Left ventricle myocardium superior (tissue), 1 donor: ENCODE data around the gene HRH3. TPM values are rescaled to one million over a fixed set of nuclear protein-coding genes. Genes with fewer than 3 reads are reported as not detected.
A peak's percentile ranks its signal among the peaks of the same experiment; 100 is the strongest.

Source experiments
- ATAC-seq: fragments of 200-7000 bp; cut with Tn5 transposase; one replicate; pipeline ENCODE4 v1.9.1; 2020; ENCODE audit warnings: mild to moderate bottlenecking, moderate library complexity
- DNase-seq: peaks from one replicate; pipeline ENCODE4 v3.0.0-alpha.2; 2020
- intact Hi-C: fragments of 100-400 bp; cut with micrococcal nuclease; formaldehyde crosslinking; loops from one replicate; pipeline ENCODE4 v1.11.0; 2022
- total RNA-seq: library from RNA; stranded (reverse); fragmentation: NEBNext Ultra II Directional; extraction: Animal tissue kit (Norgen Biotek cat#: 25700); gene quantifications from one replicate; pipeline ENCODE4 v1.2.1, GENCODE V29; 2021
- donor health status: DM: no; HTN: yes; CAD: no; lungs with severe emphysema.

HRH3 gene
- total RNA-seq, 1 donor from 2014 or later = not detected

DNA sequence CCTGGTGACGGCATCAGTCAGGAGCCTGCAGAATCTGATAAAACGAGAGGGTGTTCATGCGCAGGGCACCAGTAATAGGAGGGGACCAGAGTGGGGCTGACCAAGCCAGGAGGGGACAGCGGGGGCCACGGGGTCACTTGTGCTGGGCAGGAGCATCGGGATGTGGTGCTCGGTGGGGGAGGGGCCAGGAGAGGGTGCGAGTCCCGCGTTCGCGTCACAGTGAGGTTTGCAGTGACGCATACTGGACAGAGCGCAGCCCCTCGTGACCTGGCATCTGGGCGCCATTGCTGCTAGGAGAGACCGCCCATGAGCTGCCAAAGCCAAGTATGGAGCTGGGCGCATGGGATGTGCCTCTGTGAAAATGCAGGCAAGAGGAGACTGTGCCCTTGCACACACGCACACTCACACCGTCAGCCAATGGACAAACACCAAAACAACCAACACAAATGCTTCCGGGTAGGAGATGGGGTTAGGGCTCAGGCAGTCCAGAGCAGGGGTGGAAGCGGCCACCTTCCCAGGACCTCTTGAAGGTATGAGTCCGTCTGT, 51.1 kb downstream of the HRH3 start:
- ATAC-seq (no peak), DNase-seq (no peak)
- intact Hi-C loops = no loop called here

GRCh38 chr20:62168061-62168460, 52.0 kb downstream of the HRH3 start:
- no peak for ATAC-seq
- no peak for DNase-seq
- intact Hi-C loops = no loop called here

DNA sequence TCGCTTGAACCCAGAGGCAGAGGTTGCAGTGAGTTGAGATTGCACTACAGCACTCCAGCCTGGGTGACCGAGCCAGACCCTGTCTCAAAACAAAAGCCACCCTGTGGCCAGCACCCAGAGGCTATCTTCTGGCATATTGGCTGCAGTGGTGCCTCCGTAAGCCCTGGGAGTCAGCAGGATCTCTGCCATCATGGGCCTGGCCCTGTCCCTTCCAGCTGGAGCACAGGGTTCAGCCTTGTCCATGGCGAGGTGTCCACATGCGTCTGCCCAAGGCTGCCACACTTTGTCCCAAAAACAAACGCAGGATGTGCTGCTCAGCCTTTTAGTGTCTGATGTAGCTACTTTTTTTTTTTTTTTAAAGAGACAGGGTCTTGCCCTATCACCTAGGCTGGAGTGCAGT, 52.6 kb downstream of the HRH3 start:
- intact Hi-C loops = no loop called here
- ATAC-seq (no peak), DNase-seq (no peak)

GRCh38 chr20:62165762-62166399, 54.2 kb downstream of the HRH3 start:
- ATAC-seq (peak; percentile 50), DNase-seq (peak; percentile 68)
- intact Hi-C loops = no loop called here

Other genes starting within 250 kb of the HRH3 start
- gene TAF4, start 154.4 kb downstream of the HRH3 start, total RNA-seq = 11.2 TPM
- 58.4 TPM for gene LSM14B, start 97.8 kb downstream of the HRH3 start, total RNA-seq
- 240 TPM for gene PSMA7, start 76.9 kb downstream of the HRH3 start, total RNA-seq
- 10.7 TPM for gene SS18L1, start 76.5 kb downstream of the HRH3 start, total RNA-seq
- gene MTG2, start 37.2 kb downstream of the HRH3 start, total RNA-seq = 27.3 TPM
- 60.0 TPM for gene OSBPL2, start 18.2 kb upstream of the HRH3 start, total RNA-seq
- 75.5 TPM for gene ADRM1, start 82.7 kb upstream of the HRH3 start, total RNA-seq
- 110 TPM for gene LAMA5, start 147.0 kb upstream of the HRH3 start, total RNA-seq
- 693 TPM for gene RPS21, start 166.8 kb upstream of the HRH3 start, total RNA-seq
- 19.1 TPM for gene CABLES2, start 187.0 kb upstream of the HRH3 start, total RNA-seq
- gene RBBP8NL, start 207.3 kb upstream of the HRH3 start, total RNA-seq = not detected